ENCODE measurements around the gene ERAP2.

ERAP2 gene

DNA sequence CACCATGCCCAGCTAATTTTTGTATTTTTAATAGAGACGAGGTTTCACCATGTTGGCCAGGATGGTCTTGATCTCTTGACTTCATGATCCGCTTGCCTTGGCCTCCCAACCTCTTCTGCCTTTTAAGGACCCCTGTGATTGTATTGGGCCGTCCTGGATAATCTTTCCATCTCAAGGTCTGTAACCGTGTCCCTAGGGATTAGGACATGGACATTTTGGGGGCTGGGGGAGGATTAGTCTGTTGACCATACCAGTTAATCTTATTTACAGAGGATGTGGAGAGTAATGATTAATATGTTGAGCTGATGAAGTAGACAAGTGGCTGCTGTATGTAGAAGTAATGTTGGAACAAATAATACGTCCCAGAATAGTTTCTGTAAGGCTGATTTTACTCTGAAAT lies 82.7 kb downstream of the ERAP2 start:
- DNase-seq (ENCODE audit: insufficient read length, low spot score) = no peak
- FAIRE-seq = peak; percentile 61

DNA sequence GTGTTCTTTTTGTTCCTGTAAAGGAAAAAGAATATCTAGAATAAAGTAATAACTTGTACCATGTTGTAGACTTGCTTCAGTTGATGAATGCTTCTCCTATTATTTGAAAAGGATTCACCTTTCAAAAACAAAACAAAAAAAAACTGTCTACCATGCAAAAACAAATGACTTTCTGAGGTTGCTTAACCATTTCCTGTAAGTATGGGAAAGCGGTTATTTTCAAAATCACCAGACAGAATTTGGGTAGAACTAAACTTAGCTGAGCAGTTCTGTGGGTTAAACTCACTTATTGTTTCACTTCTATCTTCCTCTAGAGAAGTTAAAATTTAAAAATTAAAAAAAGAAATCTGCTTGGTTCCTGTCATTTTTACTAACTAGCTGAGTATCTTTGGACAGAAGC lies 84.8 kb downstream of the ERAP2 start:
- FAIRE-seq (peak; percentile 96), DNase-seq (ENCODE audit: insufficient read length, low spot score) (no peak)

DNA sequence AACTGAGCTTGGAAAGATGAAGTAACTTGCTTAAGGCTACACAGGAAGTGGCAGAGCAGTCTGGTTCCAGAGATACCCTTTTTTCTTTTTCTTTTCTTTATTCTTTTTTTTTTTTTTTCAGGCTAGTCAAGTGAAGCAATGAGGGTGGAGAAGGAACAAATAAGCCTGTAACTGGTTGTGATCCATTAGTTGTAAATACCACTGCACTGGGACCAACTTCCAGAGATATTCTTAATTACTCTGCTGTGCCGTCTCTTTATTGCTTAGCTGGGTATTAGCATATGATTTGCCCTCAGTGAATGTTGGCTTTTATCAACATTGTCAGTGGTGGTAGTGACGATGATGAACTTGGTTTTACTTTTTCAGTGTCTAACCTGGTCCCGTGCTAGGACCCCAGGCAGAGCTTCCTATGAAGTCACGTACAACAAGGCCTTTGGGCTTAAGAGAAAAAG lies 86.3 kb downstream of the ERAP2 start:
- no peak for DNase-seq (ENCODE audit: insufficient read length, low spot score)
- FAIRE-seq = peak; percentile 70

DNA sequence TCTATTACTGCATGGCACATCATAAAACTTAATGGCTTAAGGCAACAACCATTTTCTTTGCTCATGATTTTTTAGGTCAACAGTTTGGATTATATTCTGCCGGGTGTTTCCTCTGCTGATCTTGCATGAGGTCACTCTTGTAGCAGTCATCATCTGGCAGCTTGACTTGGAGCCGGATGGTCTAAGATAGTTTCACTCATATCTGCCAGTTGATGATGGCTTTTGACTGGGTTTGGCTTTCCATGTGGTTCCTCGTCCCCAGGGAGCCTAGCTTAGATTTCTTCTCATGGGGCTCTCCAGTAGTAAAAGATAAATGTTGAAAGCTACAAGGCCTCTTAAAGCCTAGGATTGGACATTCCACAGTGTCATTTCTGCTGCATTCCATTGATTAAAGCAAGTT lies 87.0 kb downstream of the ERAP2 start:
- no peak for DNase-seq (ENCODE audit: insufficient read length, low spot score)
- peak; percentile 95 for FAIRE-seq

DNA sequence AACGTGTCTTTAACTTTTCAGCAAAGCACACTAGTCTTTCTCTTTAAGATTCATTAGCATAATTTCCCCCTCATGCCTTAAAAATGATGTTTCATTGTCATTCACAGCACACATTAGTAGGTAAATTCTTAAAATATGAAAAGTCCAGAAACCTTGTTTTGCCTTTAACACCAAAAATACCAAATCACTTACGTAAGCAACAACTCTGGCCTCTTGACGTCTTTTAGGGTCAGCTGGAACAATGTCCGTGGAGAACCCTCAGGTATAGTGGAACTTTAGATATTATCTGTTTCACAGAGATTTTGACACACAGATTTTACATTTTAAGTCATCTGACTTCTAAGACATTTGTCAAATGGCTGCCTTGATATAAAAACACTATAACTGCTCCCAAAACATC lies 90.5 kb downstream of the ERAP2 start:
- no peak for FAIRE-seq
- DNase-seq (ENCODE audit: insufficient read length, low spot score) = no peak

DNA sequence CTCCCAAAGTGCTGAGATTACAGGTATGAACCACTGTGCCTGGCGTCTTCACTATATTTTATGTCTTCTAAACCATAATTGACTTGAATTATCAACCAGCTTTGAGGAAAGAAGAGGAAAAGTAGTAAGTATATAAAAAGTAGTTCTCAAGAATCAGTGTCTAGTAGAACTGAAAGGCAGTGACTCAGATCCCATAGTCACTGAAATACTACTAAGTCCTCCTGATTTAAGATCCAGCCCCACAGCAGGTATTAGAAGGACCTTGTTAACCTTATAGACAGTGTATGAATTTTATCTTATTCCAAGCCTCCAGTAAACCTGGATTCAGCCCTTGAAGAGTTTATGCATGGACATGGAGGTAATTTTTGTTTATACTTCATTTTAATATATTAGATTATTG lies 91.1 kb downstream of the ERAP2 start:
- DNase-seq (ENCODE audit: insufficient read length, low spot score) = no peak

DNA sequence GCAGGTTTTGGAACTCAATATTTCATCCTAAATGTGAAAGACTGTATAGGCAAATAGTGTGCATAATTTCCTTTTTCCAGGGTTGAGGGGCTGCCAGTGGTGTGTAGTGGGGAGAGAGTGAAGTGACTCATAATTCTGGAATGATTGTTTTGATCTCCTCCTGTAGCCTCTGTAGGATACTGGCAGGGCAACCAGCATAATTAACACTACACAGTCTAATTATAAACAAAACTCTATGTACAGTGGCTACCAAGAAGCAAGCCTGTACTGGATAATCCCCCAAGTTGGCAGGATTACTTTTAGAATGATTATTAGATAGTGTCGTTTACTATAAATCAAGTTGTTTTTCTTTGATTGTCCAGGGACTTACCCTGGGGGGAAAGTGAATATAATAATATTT lies 91.8 kb downstream of the ERAP2 start:
- FAIRE-seq (no peak), DNase-seq (ENCODE audit: insufficient read length, low spot score) (no peak)

More for the DNA sequence above, 91.1 kb downstream of the ERAP2 start:
- peak; percentile 78 for FAIRE-seq

DNA sequence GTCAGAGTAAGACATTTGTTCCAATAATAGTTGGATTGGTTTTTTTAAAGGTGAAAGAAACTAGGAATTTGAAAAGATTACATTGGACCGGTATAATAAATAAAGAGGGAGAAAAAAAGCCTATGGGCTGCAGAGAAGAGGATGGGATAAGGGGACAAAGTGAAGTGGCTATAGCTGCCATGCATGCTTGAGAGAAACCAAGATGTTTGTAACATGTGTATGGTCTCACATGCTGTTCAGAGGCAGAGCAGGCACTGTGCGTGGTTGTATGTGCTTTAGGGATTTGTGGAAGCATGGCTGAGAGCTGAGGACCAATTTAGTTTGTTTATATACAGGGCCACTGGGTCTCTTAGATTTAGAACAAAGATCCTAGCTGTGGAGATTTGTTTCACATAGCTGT lies 92.3 kb downstream of the ERAP2 start:
- FAIRE-seq (peak; percentile 84), DNase-seq (ENCODE audit: insufficient read length, low spot score) (no peak)
